A549 (cell line): ENCODE results near the gene MPND. TPM values are rescaled to one million over a fixed set of nuclear protein-coding genes. Genes with fewer than 3 reads are reported as not detected.

Experiments
- ATAC-seq, 2 experiments: fragments of 200-7000 bp in 1 of 2; fragments of >200 bp in 1 of 2; cut with Nextera tagmentation in 1 of 2; cut with Tn5 transposase in 1 of 2; 3 replicates each; pipeline versions ENCODE4 v1.8.0 to v1.9.1; 2018 to 2020; ENCODE audit warnings: mild to moderate bottlenecking in 1 of 2, moderate library complexity in 1 of 2
- CTCF ChIA-PET: fragments of 300-600 bp; sonication (Branson Sonifier 250); formaldehyde crosslinking; extraction: SDS; loops from one replicate; lab custom pipeline; 2021; ENCODE audit warnings: antibody characterized with exemption, inconsistent platforms; lab: Yijun Ruan, JAX
- POLR2A ChIA-PET: fragments of 350-600 bp; formaldehyde crosslinking; extraction: SDS; loops from one replicate; lab custom pipeline; 2021; ENCODE audit warnings: antibody characterized with exemption, inconsistent platforms; lab: Yijun Ruan, JAX
- DNase-seq, 2 experiments: peaks; one replicate each; pipeline versions ENCODE4 v3.0.0 to v3.0.0-alpha.2; 2011 to 2016; ENCODE audit warnings: low read depth in 1 of 2, low spot score in 1 of 2
- FAIRE-seq: peaks from 2 replicates; lab custom pipeline; 2011; peaks lifted over from hg19 to GRCh38; lab: Jason Lieb, UNC
- H3K27ac ChIP-seq, 2 experiments: fragments of >200 bp; sonication (Bioruptor Twin); formaldehyde crosslinking; 3 replicates each; pipeline ENCODE4 v1.5.1; 2016 to 2017
- H3K4me1 ChIP-seq: fragments of >200 bp; sonication (Bioruptor Twin); formaldehyde crosslinking; 3 replicates; pipeline ENCODE4 v1.6.1; 2016
- H3K4me2 ChIP-seq: fragments of >200 bp; sonication (Bioruptor Twin); formaldehyde crosslinking; 3 replicates; pipeline ENCODE4 v1.6.1; 2016
- H3K4me3 ChIP-seq: fragments of >200 bp; sonication (Bioruptor Twin); formaldehyde crosslinking; 3 replicates; pipeline ENCODE4 v1.5.1; 2016
- H3K9me3 ChIP-seq: fragments of >200 bp; sonication (Bioruptor Twin); formaldehyde crosslinking; 3 replicates; pipeline ENCODE4 v1.6.1; 2016
- CBX8 ChIP-seq: fragments of 200-600 bp; sonication (generic); IDR thresholded peaks from 2 replicates; pipeline ENCODE4 v1.6.1; 2016
- EHMT2 ChIP-seq: fragments of 200-600 bp; sonication (generic); IDR thresholded peaks from 2 replicates; pipeline ENCODE4 v1.6.1; 2016; ENCODE audit warnings: antibody characterized with exemption, low read depth, mild to moderate bottlenecking, moderate library complexity
- HEYL ChIP-seq: fragments of 250-450 bp; sonication (Bioruptor Pico); IDR thresholded peaks from 2 replicates; pipeline ENCODE4 v1.8.0; 2021; ENCODE audit warnings: mild to moderate bottlenecking, moderate library complexity
- MAX ChIP-seq: IDR thresholded peaks from 2 replicates; pipeline ENCODE4 v1.6.1; 2012
- RAD21 ChIP-seq, 2 experiments: fragments of >200 bp in 1 of 2; sonication (Bioruptor Twin) in 1 of 2; formaldehyde crosslinking in 1 of 2; IDR thresholded peaks in 1 of 2; conservative IDR thresholded peaks in 1 of 2; 2 replicates in 1 of 2; 3 replicates in 1 of 2; pipeline ENCODE4 v1.6.1; 2012 to 2018; ENCODE audit warnings: inconsistent platforms in 1 of 2
- TFCP2L1 ChIP-seq: fragments of 250-450 bp; sonication (Bioruptor Pico); IDR thresholded peaks from 2 replicates; pipeline ENCODE4 v1.5.0; 2021; ENCODE audit warnings: mild to moderate bottlenecking
- TP53 ChIP-seq: fragments of 250-450 bp; sonication (Bioruptor Pico); IDR thresholded peaks from 2 replicates; pipeline ENCODE4 v1.5.0; 2021; ENCODE audit warnings: mild to moderate bottlenecking, moderate library complexity
- ZC3H11A ChIP-seq: fragments of 450-650 bp; IDR thresholded peaks from 2 replicates; pipeline ENCODE4 v1.6.1; 2014; ENCODE audit warnings: antibody characterized with exemption, mild to moderate bottlenecking
- ZNF302 ChIP-seq: fragments of 250-450 bp; sonication (Bioruptor Pico); IDR thresholded peaks from 2 replicates; pipeline ENCODE4 v1.9.0; 2021; ENCODE audit warnings: inconsistent platforms, mild to moderate bottlenecking, moderate library complexity
- WGBS: methylation state at CpG from one replicate; pipeline ENCODE4 v1.1.6; 2017; ENCODE audit errors: missing lambda C conversion rate; 5-methylcytosine and 5-hydroxymethylcytosine counted together
- polyA plus RNA-seq, 4 experiments: library from polyadenylated mRNA; depleted of rRNA in 3 of 4; stranded (reverse); fragments of >200 nt; fragmentation: RNase III in 1 of 4; extraction: RNeasy Plus Mini Kit Qiagen cat#74134 plus additional on column Dnase treatment in 1 of 4; gene quantifications; 2 replicates in 3 of 4; 3 replicates in 1 of 4; pipeline ENCODE4 v1.2.3, GENCODE V29; 2011 to 2017

MPND gene
- polyA plus RNA-seq, 2 of the 4 experiments (the other 2 are of a cell fraction) = 3.5 to 14.5 TPM

GRCh38 chr19:4406626-4407025, 63.3 kb downstream of the MPND start:
- no peak for TF ChIP-seq ZNF302 (CRISPR knock-in tag)
- TF ChIP-seq, all 56 proteins: peak for 0
- POLR2A ChIA-PET = no interaction called here
- Histone ChIP-seq H3K4me3 (no peak overlapping the region), H3K9me3 (no peaks in the 10 kb centered on the region), H3K27ac (no peak overlapping the region), H3K4me2 (no peak overlapping the region), H3K4me1 (peaks cover 18% of the 10 kb centered on the region)
- no peak for DNase-seq
- CTCF ChIA-PET = no interaction called here
- ATAC-seq = no peak
- 93% methylated on average over 7 of the region's 7 CpGs for WGBS
- FAIRE-seq = no peak

GRCh38 chr19:4409123-4409933, 66.0 kb downstream of the MPND start:
- Histone ChIP-seq H3K4me2 (no peak overlapping the region), H3K4me1 (peaks cover 8% of the 10 kb centered on the region), H3K4me3 (no peak overlapping the region), H3K27ac (no peak overlapping the region), H3K9me3 (no peaks in the 10 kb centered on the region)
- POLR2A ChIA-PET = no interaction called here
- TF ChIP-seq TFCP2L1 (no peak), RAD21 (conservative IDR thresholded peaks at IDR 0.05 in 1 of 2, IDR thresholded peaks at IDR 0.05 in 1 of 2) (no peak), MAX (no peak), TP53 (CRISPR knock-in tag) (no peak), HEYL (CRISPR knock-in tag) (no peak), ZC3H11A (no peak), EHMT2 (no peak), CBX8 (no peak)
- no peak for DNase-seq
- FAIRE-seq = no peak
- CTCF ChIA-PET = interaction anchor here (1.2 kb wide), 1 partner anchor 8 kb away, joined by 5 read pairs; no protein-coding TSS in a partner anchor
- no peak for ATAC-seq
- WGBS = 91% methylated on average over 22 of the region's 23 CpGs

Other genes starting within 250 kb of the MPND start
- gene MAP2K2, start 219.4 kb upstream of the MPND start, polyA plus RNA-seq (2011; rRNA removed) = 40.4 and 41.7 TPM in 2 replicates
- 98.5 to 116 TPM (median 115 TPM) in 3 replicates for gene MAP2K2, start 219.4 kb upstream of the MPND start, polyA plus RNA-seq (2017; fragmentation: RNase III; extraction: RNeasy Plus Mini Kit Qiagen cat#74134 plus additional on column Dnase treatment)
- 0.05 and 0.07 TPM in 2 replicates for gene CREB3L3, start 189.9 kb upstream of the MPND start, polyA plus RNA-seq (2011; rRNA removed)
- gene CREB3L3, start 189.9 kb upstream of the MPND start, polyA plus RNA-seq (2017; fragmentation: RNase III; extraction: RNeasy Plus Mini Kit Qiagen cat#74134 plus additional on column Dnase treatment) = 0.05 to 0.20 TPM (median 0.08 TPM) in 3 replicates
- gene SIRT6, start 161.0 kb upstream of the MPND start, polyA plus RNA-seq (2011; rRNA removed) = 10.2 and 11.7 TPM in 2 replicates
- 20.2 to 22.6 TPM (median 21.6 TPM) in 3 replicates for gene SIRT6, start 161.0 kb upstream of the MPND start, polyA plus RNA-seq (2017; fragmentation: RNase III; extraction: RNeasy Plus Mini Kit Qiagen cat#74134 plus additional on column Dnase treatment)
- gene ANKRD24, start 160.9 kb upstream of the MPND start, polyA plus RNA-seq (2011; rRNA removed) = 0.12 and 0.28 TPM in 2 replicates
- gene ANKRD24, start 160.9 kb upstream of the MPND start, polyA plus RNA-seq (2017; fragmentation: RNase III; extraction: RNeasy Plus Mini Kit Qiagen cat#74134 plus additional on column Dnase treatment) = 0.28 to 0.54 TPM (median 0.36 TPM) in 3 replicates
- 1.1 and 1.4 TPM in 2 replicates for gene EBI3, start 114.0 kb upstream of the MPND start, polyA plus RNA-seq (2011; rRNA removed)
- 3.1 to 3.6 TPM (median 3.3 TPM) in 3 replicates for gene EBI3, start 114.0 kb upstream of the MPND start, polyA plus RNA-seq (2017; fragmentation: RNase III; extraction: RNeasy Plus Mini Kit Qiagen cat#74134 plus additional on column Dnase treatment)
- 11.4 and 12.3 TPM in 2 replicates for gene YJU2, start 96.5 kb upstream of the MPND start, polyA plus RNA-seq (2011; rRNA removed)
- 14.9 to 18.0 TPM (median 16.5 TPM) in 3 replicates for gene YJU2, start 96.5 kb upstream of the MPND start, polyA plus RNA-seq (2017; fragmentation: RNase III; extraction: RNeasy Plus Mini Kit Qiagen cat#74134 plus additional on column Dnase treatment)
- gene SHD, start 64.3 kb upstream of the MPND start, polyA plus RNA-seq (2011; rRNA removed) = 0.08 and 0.29 TPM in 2 replicates
- 0.29 to 0.38 TPM in 2 of 3 replicates, not detected in the other for gene SHD, start 64.3 kb upstream of the MPND start, polyA plus RNA-seq (2017; fragmentation: RNase III; extraction: RNeasy Plus Mini Kit Qiagen cat#74134 plus additional on column Dnase treatment)
- not detected in 2 replicates for gene TMIGD2, start 41.2 kb upstream of the MPND start, polyA plus RNA-seq (2011; rRNA removed)
- gene TMIGD2, start 41.2 kb upstream of the MPND start, polyA plus RNA-seq (2017; fragmentation: RNase III; extraction: RNeasy Plus Mini Kit Qiagen cat#74134 plus additional on column Dnase treatment) = not detected in 3 replicates
- gene FSD1, start 39.0 kb upstream of the MPND start, polyA plus RNA-seq (2011; rRNA removed) = 3.3 and 3.5 TPM in 2 replicates
- 10.4 to 13.2 TPM (median 12.8 TPM) in 3 replicates for gene FSD1, start 39.0 kb upstream of the MPND start, polyA plus RNA-seq (2017; fragmentation: RNase III; extraction: RNeasy Plus Mini Kit Qiagen cat#74134 plus additional on column Dnase treatment)
- 0.19 and 0.25 TPM in 2 replicates for gene STAP2, start 4.7 kb upstream of the MPND start, polyA plus RNA-seq (2011; rRNA removed)
- 0.29 TPM in 1 of 3 replicates, not detected in the others for gene STAP2, start 4.7 kb upstream of the MPND start, polyA plus RNA-seq (2017; fragmentation: RNase III; extraction: RNeasy Plus Mini Kit Qiagen cat#74134 plus additional on column Dnase treatment)
- 18.2 and 20.1 TPM in 2 replicates for gene SH3GL1, start 57.0 kb downstream of the MPND start, polyA plus RNA-seq (2011; rRNA removed)
- 34.7 to 36.0 TPM (median 35.1 TPM) in 3 replicates for gene SH3GL1, start 57.0 kb downstream of the MPND start, polyA plus RNA-seq (2017; fragmentation: RNase III; extraction: RNeasy Plus Mini Kit Qiagen cat#74134 plus additional on column Dnase treatment)
- 11.7 and 15.6 TPM in 2 replicates for gene CHAF1A, start 59.1 kb downstream of the MPND start, polyA plus RNA-seq (2011; rRNA removed)
- gene CHAF1A, start 59.1 kb downstream of the MPND start, polyA plus RNA-seq (2017; fragmentation: RNase III; extraction: RNeasy Plus Mini Kit Qiagen cat#74134 plus additional on column Dnase treatment) = 24.7 to 28.0 TPM (median 27.0 TPM) in 3 replicates
- 19.9 and 23.0 TPM in 2 replicates for gene UBXN6, start 114.2 kb downstream of the MPND start, polyA plus RNA-seq (2011; rRNA removed)
- gene UBXN6, start 114.2 kb downstream of the MPND start, polyA plus RNA-seq (2017; fragmentation: RNase III; extraction: RNeasy Plus Mini Kit Qiagen cat#74134 plus additional on column Dnase treatment) = 27.4 to 32.7 TPM (median 31.6 TPM) in 3 replicates
- gene HDGFL2, start 128.7 kb downstream of the MPND start, polyA plus RNA-seq (2011; rRNA removed) = 8.9 and 10.8 TPM in 2 replicates
- 29.6 to 36.1 TPM (median 34.3 TPM) in 3 replicates for gene HDGFL2, start 128.7 kb downstream of the MPND start, polyA plus RNA-seq (2017; fragmentation: RNase III; extraction: RNeasy Plus Mini Kit Qiagen cat#74134 plus additional on column Dnase treatment)
- gene PLIN4, start 174.9 kb downstream of the MPND start, polyA plus RNA-seq (2011; rRNA removed) = 0.04 and 0.07 TPM in 2 replicates
- gene PLIN4, start 174.9 kb downstream of the MPND start, polyA plus RNA-seq (2017; fragmentation: RNase III; extraction: RNeasy Plus Mini Kit Qiagen cat#74134 plus additional on column Dnase treatment) = 0.20 to 0.24 TPM (median 0.23 TPM) in 3 replicates
- 0.04 and 0.25 TPM in 2 replicates for gene PLIN5, start 191.7 kb downstream of the MPND start, polyA plus RNA-seq (2011; rRNA removed)
- 0.08 to 0.11 TPM in 2 of 3 replicates, not detected in the other for gene PLIN5, start 191.7 kb downstream of the MPND start, polyA plus RNA-seq (2017; fragmentation: RNase III; extraction: RNeasy Plus Mini Kit Qiagen cat#74134 plus additional on column Dnase treatment)
- 0.18 and 0.21 TPM in 2 replicates for gene LRG1, start 196.5 kb downstream of the MPND start, polyA plus RNA-seq (2011; rRNA removed)
- gene LRG1, start 196.5 kb downstream of the MPND start, polyA plus RNA-seq (2017; fragmentation: RNase III; extraction: RNeasy Plus Mini Kit Qiagen cat#74134 plus additional on column Dnase treatment) = 0.03 to 0.04 TPM in 2 of 3 replicates, not detected in the other
- 5.4 and 5.7 TPM in 2 replicates for gene SEMA6B, start 216.1 kb downstream of the MPND start, polyA plus RNA-seq (2011; rRNA removed)
- 8.0 to 9.0 TPM (median 9.0 TPM) in 3 replicates for gene SEMA6B, start 216.1 kb downstream of the MPND start, polyA plus RNA-seq (2017; fragmentation: RNase III; extraction: RNeasy Plus Mini Kit Qiagen cat#74134 plus additional on column Dnase treatment)